B cell (primary cell): ENCODE data around the gene C16orf54.
"Not testable (repeated sequence)": the region's sequence is repeated elsewhere in the genome, so short reads cannot be mapped to it uniquely, and the experiment has no call there.

ENCODE experiments used
- EZH2 ChIP-seq: IDR thresholded peaks from 2 replicates; pipeline ENCODE4 v1.6.1; 2012; ENCODE audit warnings: borderline replicate concordance, low read depth, mild to moderate bottlenecking, moderate library complexity, low read length; ENCODE audit not compliant: insufficient read depth, poor library complexity, severe bottlenecking
- TF ChIP-seq, protein P1 (sequence below): fragments of 200-600 bp; IDR thresholded peaks from one replicate; pipeline ENCODE4 v1.8.0; 2022; ENCODE audit warnings: antibody characterized with exemption, mild to moderate bottlenecking

DNA sequence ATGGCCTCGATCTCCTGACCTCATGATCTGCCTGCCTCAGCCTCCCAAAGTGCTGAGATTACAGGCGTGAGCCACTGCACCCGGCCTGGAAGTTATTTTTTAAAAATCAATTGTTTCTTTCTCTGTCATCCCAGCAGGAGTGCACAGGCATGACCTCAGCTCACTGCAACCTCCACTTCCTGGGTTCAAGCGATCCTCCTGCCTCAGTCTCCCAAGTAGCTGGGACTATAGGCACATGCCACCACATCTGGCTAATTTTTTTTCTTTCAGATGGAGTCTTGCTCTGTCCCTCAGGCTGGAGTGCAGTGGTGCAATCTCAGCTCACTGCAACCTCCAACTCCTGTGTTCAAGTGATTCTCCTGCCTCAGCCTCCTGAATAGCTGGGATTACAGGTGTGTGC, 41.4 kb upstream of the C16orf54 start:
- TF ChIP-seq, protein P1, sequence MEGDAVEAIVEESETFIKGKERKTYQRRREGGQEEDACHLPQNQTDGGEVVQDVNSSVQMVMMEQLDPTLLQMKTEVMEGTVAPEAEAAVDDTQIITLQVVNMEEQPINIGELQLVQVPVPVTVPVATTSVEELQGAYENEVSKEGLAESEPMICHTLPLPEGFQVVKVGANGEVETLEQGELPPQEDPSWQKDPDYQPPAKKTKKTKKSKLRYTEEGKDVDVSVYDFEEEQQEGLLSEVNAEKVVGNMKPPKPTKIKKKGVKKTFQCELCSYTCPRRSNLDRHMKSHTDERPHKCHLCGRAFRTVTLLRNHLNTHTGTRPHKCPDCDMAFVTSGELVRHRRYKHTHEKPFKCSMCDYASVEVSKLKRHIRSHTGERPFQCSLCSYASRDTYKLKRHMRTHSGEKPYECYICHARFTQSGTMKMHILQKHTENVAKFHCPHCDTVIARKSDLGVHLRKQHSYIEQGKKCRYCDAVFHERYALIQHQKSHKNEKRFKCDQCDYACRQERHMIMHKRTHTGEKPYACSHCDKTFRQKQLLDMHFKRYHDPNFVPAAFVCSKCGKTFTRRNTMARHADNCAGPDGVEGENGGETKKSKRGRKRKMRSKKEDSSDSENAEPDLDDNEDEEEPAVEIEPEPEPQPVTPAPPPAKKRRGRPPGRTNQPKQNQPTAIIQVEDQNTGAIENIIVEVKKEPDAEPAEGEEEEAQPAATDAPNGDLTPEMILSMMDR = not testable (repeated sequence)
- not testable (repeated sequence) for TF ChIP-seq EZH2
